Calu3 (cell line): ENCODE data around the gene CWC22. TPM values are rescaled to one million over a fixed set of nuclear protein-coding genes. Genes with fewer than 3 reads are reported as not detected.
"Not testable (repeated sequence)": the region's sequence is repeated elsewhere in the genome, so short reads cannot be mapped to it uniquely, and the experiment has no call there.

ENCODE experiments used
- BruUV-seq: library from RNA; stranded (reverse); fragments of 400-500 nt; replicated peaks from 2 replicates; lab custom pipeline; 2021; lab: Mats Ljungman, UMichigan
- CTCF ChIA-PET: fragments of 300-600 bp; sonication (Branson Sonifier 250); formaldehyde crosslinking; loops from one replicate; lab custom pipeline; 2022; ENCODE audit warnings: antibody characterized with exemption; lab: Charles Lee
- DNase-seq: peaks from one replicate; pipeline ENCODE4 v3.0.0; 2022
- H3K27ac Mint-ChIP-seq: one replicate; pipeline ENCODE4 v1.8.0; 2022; ENCODE audit warnings: mixed read lengths; ENCODE audit not compliant: unreplicated experiment
- H3K27me3 Mint-ChIP-seq: one replicate; pipeline ENCODE4 v1.8.0; 2022; ENCODE audit warnings: mixed read lengths; ENCODE audit not compliant: unreplicated experiment
- H3K36me3 Mint-ChIP-seq: one replicate; pipeline ENCODE4 v1.8.0; 2022; ENCODE audit warnings: mild to moderate bottlenecking, moderate library complexity, mixed read lengths; ENCODE audit not compliant: insufficient read depth, unreplicated experiment
- H3K4me1 Mint-ChIP-seq: one replicate; pipeline ENCODE4 v1.8.0; 2022; ENCODE audit warnings: mild to moderate bottlenecking, low read depth, mixed read lengths; ENCODE audit not compliant: unreplicated experiment
- H3K4me3 Mint-ChIP-seq: one replicate; pipeline ENCODE4 v1.8.0; 2022; ENCODE audit warnings: mild to moderate bottlenecking, low read depth, moderate library complexity, mixed read lengths; ENCODE audit not compliant: unreplicated experiment
- H3K9me3 Mint-ChIP-seq: one replicate; pipeline ENCODE4 v1.8.0; 2022; ENCODE audit warnings: low read depth, mixed read lengths; ENCODE audit not compliant: unreplicated experiment
- intact Hi-C: fragments of 100-400 bp; cut with micrococcal nuclease; formaldehyde crosslinking; loops from one replicate; pipeline ENCODE4 v1.10.0; 2022; ENCODE audit not compliant: unreplicated experiment
- total RNA-seq: library from RNA; stranded (reverse); gene quantifications from 2 replicates; pipeline ENCODE4 v1.2.3, GENCODE V29; 2022
- TF ChIP-seq, protein P1 (sequence below): fragments of 200-600 bp; IDR thresholded peaks from one replicate; pipeline ENCODE4 v1.8.0; 2022; ENCODE audit warnings: antibody characterized with exemption; ENCODE audit not compliant: unreplicated experiment

CWC22 gene
- total RNA-seq, 1 experiment from 2014 or later: 20.5 TPM

DNA sequence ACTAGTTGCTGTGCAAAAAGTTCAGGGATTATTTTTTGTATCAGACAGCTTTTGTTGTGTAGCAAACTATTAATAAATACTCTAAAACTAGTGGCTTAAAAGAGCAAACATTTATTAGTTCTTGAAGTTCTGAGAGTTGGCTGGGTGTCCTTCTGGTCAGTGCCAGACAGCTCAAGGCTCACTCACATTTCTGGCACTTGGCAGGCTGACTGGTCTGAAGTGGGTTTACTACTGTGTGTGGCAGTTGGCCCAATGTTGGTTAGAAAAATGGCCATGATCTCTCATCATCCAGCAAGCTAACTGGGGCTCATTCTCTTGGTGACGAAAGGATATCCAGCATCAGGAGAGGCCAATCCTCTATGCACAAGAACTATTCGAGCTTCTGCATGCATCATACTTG lies 74.3 kb downstream of the CWC22 start:
- TF ChIP-seq, protein P1, sequence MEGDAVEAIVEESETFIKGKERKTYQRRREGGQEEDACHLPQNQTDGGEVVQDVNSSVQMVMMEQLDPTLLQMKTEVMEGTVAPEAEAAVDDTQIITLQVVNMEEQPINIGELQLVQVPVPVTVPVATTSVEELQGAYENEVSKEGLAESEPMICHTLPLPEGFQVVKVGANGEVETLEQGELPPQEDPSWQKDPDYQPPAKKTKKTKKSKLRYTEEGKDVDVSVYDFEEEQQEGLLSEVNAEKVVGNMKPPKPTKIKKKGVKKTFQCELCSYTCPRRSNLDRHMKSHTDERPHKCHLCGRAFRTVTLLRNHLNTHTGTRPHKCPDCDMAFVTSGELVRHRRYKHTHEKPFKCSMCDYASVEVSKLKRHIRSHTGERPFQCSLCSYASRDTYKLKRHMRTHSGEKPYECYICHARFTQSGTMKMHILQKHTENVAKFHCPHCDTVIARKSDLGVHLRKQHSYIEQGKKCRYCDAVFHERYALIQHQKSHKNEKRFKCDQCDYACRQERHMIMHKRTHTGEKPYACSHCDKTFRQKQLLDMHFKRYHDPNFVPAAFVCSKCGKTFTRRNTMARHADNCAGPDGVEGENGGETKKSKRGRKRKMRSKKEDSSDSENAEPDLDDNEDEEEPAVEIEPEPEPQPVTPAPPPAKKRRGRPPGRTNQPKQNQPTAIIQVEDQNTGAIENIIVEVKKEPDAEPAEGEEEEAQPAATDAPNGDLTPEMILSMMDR: no peak
- intact Hi-C loops: no loop called here
- Mint-ChIP-seq H3K36me3 (no peaks in the 10 kb centered on the region), H3K9me3 (peaks cover 12% of the 10 kb centered on the region), H3K27me3 (no peaks in the 10 kb centered on the region), H3K27ac (no peak overlapping the region), H3K4me1 (no peaks in the 10 kb centered on the region), H3K4me3 (no peak overlapping the region)
- no peak for DNase-seq
- CTCF ChIA-PET: no interaction called here
- BruUV-seq: no TSS peak

GRCh38 chr2:179931502-179931901 lies 75.6 kb downstream of the CWC22 start:
- intact Hi-C loops: no loop called here
- H3K4me3 Mint-ChIP-seq: no peak overlapping the region
- TF ChIP-seq, protein P1: no peak
- CTCF ChIA-PET: no interaction called here
- no peaks in the 10 kb centered on the region for H3K27me3 Mint-ChIP-seq
- H3K36me3 Mint-ChIP-seq: no peaks in the 10 kb centered on the region
- no peak for DNase-seq
- peaks cover 13% of the 10 kb centered on the region for H3K9me3 Mint-ChIP-seq
- no TSS peak for BruUV-seq
- no peak overlapping the region for H3K27ac Mint-ChIP-seq
- no peaks in the 10 kb centered on the region for H3K4me1 Mint-ChIP-seq

- H3K4me1 Mint-ChIP-seq, H3K27me3 Mint-ChIP-seq, intact Hi-C loops, H3K36me3 Mint-ChIP-seq, BruUV-seq, CTCF ChIA-PET, H3K4me3 Mint-ChIP-seq, DNase-seq, H3K27ac Mint-ChIP-seq: not testable (repeated sequence)
- H3K9me3 Mint-ChIP-seq: peaks cover 17% of the 10 kb centered on the region
These were observed 77.1 kb downstream of the CWC22 start for GRCh38 chr2:179929997-179930396.

DNA sequence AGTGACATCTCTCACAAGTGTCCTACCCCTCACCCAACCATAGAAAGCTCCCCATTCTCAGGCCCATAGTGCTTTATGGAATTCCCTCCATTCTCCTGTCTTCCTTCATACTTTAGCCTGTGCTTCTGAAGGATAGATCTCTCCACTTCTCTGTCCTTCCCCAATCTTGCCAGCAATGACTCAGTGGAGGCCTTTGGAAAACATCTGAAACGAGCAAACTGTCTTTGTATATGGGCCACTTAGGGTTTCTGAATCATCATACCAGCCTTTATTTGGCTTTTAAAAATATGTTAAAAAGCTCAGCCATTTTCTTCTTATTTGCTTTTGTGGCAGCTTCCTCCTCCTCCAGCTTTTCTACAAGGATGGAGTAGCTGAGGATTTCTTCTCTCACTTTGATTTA lies 80.1 kb downstream of the CWC22 start:
- DNase-seq: no peak
- H3K9me3 Mint-ChIP-seq: peaks cover 17% of the 10 kb centered on the region
- CTCF ChIA-PET: interaction anchor here (0.6 kb wide), 1 partner anchor 1186 kb away, joined by 3 read pairs; no protein-coding TSS in a partner anchor
- BruUV-seq: no TSS peak
- no peak overlapping the region for H3K4me3 Mint-ChIP-seq
- no peak overlapping the region for H3K27ac Mint-ChIP-seq
- TF ChIP-seq, protein P1: no peak
- no peaks in the 10 kb centered on the region for H3K36me3 Mint-ChIP-seq
- intact Hi-C loops: no loop called here
- H3K4me1 Mint-ChIP-seq: no peaks in the 10 kb centered on the region
- H3K27me3 Mint-ChIP-seq: no peaks in the 10 kb centered on the region

- CTCF ChIA-PET: no interaction called here
- no peak overlapping the region for H3K4me3 Mint-ChIP-seq
- DNase-seq: no peak
- intact Hi-C loops: no loop called here
- no peaks in the 10 kb centered on the region for H3K36me3 Mint-ChIP-seq
- H3K27me3 Mint-ChIP-seq: no peaks in the 10 kb centered on the region
- H3K9me3 Mint-ChIP-seq: peaks cover 16% of the 10 kb centered on the region
- TF ChIP-seq, protein P1: no peak
- H3K27ac Mint-ChIP-seq: no peak overlapping the region
- H3K4me1 Mint-ChIP-seq: no peaks in the 10 kb centered on the region
- BruUV-seq: no TSS peak
These were observed 81.4 kb downstream of the CWC22 start for GRCh38 chr2:179925713-179926112.
